SIG-M5 treated with dmso at 0.1 percent for 504 hours (cell line): ENCODE measurements around the gene TMEM95.

Experiments
- DNase-seq: peaks from one replicate; lab custom pipeline; 2025; ENCODE audit not compliant: unreplicated experiment; lab: John Stamatoyannopoulos, UW

TMEM95 gene

GRCh38 chr17:7374353-7374752, 19.4 kb downstream of the TMEM95 start:
- no peak for DNase-seq

DNA sequence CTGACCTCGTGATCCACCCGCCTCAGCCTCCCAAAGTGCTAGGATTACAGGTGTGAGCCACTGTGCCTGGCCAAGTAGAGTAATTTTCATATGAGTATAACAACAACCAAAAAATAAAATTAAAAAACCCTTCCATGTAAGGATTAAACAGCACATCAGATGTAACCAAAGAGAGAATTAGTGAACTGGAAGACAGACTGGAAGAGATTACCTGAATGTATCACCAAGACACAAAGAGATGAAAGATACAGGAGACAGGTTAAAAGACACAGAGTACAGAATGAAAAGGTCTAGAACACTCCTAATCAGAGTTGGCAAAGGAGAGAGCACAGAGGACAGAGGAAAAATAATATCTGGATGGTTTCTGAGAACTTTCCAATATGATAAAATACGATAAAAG, 24.2 kb downstream of the TMEM95 start:
- no peak for DNase-seq

- no peak for DNase-seq
Observed at GRCh38 chr17:7380321-7380720, 25.4 kb downstream of the TMEM95 start.

DNA sequence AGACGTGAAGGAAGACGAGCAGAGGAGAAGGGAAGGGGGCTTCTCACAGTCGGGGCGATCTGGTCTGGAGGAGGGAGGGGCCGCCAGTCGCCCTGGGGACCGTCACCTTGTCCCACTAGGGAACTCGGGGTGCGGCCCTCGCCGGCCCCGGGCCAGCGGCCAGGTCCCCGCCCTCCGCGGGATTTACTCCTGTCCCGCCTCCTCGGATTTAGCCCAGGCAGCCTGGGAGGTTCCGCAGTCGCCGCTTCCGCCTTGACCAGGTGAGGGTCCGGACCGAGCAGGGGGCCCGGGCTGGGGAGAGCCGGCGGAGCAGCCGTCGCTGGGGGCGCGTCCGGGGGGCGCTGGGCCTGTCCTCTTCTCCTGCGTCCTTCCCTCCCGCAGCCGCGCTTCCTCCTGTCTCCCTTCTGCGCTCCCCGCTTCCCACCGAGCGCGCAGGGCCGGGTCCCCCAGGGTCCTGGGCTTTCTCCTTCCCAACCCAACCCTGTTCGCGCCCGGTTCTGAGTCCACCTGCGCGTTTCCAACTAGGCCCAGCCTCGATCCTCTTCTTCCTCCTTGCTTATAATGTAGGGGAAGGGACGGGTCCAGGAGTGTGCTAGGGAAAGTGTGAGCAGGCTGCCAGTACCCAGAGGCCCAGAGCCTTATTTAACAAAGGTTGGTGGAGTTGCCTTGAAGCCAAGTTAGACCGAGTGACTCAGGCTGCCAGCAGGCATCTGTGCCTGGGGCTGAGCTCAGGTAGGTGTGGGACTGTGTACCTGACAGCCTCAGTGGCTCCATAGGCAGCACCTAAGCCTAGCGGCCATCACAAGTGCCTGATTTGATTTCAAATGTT, 26.1 kb downstream of the TMEM95 start, which contains the start of gene TNK1:
TNK1 (plus strand) TSS at position 235 of the 829 bp plus-strand sequence. CDS start 1,838 bp downstream, outside the sequence.
- no peak for DNase-seq

DNA sequence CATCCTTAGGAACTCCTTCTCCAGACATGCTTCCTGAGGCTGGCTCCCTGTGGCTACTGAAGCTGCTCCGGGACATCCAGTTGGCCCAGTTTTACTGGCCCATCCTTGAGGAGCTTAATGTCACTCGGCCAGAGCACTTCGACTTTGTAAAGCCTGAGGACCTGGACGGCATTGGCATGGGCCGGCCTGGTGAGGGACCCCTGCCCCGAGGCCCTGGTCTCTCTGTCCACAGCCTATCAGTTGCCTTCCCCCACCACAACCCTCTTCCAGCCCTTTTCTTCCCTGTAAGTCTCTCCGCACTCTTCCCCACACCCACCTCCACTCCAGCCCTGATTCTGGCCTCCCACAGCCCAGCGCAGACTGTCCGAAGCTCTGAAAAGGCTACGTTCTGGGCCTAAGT, 27.9 kb downstream of the TMEM95 start:
- DNase-seq, result no peak

- no peak for DNase-seq
Observed at GRCh38 chr17:7383371-7383741, 28.4 kb downstream of the TMEM95 start.

DNA sequence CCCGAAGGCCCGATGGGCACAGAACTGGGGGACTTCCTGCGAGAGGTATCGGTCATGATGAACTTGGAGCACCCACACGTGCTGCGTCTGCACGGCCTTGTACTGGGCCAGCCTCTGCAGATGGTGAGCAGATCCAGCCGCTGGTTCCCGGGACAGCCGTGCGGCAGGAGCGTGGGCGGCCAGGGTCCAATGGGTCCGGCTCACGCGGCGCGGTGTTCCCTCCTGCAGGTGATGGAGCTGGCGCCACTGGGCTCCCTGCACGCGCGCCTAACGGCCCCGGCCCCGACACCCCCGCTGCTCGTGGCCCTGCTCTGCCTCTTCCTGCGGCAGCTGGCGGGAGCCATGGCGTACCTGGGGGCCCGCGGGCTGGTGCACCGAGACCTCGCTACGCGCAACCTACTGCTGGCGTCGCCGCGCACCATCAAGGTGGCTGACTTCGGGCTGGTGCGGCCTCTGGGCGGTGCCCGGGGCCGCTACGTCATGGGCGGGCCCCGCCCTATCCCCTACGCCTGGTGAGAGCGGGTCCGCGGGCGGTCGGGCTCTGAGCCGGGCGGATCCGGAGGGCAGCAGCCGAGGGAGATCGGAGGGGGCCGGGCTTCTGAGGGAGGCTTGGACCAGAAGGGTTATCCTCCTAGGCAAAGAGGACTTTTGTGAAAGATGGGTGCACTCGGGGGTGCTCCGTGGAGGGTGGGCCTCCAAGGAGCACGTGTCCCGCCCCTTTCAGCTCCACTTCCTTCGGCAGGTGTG, 29.0 kb downstream of the TMEM95 start:
- DNase-seq, result peak; percentile 8

GRCh38 chr17:7384489-7385081, 29.6 kb downstream of the TMEM95 start:
- DNase-seq, result no peak

- DNase-seq, result no peak
Observed at GRCh38 chr17:7388856-7389255, 33.9 kb downstream of the TMEM95 start.

DNA sequence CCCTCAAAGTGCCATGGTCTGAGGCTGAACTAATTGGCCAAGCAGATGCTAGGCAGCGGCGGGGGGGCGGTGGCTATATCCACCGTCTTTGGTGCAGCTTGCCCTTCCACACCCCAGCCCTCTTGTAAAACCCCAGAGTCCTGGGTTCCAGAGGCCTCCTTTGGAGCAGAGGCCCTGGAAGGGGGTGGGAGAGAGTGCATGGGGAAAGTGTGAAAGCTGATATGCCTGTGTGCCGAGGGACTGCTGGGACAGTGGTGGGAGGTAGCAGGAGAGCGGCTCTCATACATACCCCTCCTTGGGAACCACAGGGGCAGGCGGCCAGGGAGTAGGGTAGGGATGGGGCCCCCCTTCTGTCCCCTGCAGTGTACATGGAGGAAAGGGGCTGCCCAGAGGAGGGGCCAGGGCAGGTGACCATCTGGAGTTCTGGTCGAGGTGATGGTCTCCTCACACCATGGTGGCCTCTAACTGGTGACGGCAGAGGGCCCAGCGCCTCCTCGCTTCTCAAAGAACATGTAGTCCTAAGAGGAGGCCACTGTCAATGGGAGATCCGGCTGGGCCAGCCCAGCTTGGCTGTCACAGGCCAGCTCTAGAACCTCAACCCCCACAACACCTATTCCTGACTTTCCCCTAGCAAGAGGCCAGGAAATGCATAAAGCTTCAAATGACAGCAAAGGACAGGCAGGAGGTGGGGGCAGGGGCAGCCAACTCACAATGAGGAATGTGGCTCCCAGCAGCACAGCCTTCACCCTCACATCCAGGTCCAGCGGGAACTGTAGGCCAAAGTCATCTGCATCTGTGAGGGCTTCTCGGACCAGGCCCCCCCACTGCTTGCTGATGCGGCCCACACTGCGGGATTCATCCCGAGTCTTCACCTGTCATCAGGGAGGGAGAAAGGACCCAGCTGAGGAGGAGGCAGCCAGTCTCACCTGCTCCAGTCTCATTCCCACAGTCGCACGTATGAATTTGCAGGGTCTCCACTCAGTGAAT, 35.3 kb downstream of the TMEM95 start:
- no peak for DNase-seq

GRCh38 chr17:7391307-7391706, 36.4 kb downstream of the TMEM95 start:
- DNase-seq, result no peak

DNA sequence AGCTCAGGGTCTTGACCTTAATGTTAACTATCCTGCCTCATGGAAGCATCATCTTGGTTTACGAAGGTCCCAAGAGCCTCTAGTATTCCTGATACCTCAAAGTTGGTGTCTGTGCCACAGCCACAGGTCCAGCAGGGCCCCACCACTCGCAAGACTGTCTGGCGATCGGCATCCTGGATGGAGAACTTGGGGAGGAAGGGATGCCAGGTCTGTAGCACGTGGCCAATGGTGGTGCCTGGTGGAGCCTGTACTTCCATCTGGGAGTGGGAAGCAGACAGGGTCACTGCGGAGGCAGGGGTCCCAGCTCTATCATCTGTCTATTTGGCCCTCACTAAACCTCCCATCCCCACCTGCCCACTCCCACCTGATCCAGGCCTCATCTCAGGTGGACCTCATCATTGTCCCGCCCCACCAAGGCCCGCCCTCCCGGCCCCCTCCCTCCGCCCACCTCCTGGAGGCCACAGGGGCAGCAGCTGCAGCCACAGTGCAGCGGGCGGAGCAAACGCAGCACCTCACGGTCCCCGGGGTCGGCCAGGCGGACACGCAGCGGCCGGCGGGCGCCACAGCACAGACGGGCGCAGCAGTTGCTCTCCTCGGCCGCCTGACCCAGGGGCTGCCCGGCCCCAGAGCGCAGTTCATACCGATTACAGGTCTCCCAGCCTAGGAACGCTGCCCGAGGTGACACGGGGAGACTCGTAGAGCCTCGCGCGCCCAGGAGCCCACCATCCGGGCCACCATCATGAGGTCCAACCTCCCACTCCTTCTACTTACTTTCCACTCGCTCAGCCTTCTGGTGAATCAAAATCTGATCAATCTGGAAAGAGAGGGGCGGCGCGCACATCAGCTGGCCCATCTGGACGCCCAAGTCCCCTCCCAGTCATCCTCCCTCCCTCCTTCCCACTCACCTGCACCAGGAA, 38.0 kb downstream of the TMEM95 start:
- no peak for DNase-seq

DNA sequence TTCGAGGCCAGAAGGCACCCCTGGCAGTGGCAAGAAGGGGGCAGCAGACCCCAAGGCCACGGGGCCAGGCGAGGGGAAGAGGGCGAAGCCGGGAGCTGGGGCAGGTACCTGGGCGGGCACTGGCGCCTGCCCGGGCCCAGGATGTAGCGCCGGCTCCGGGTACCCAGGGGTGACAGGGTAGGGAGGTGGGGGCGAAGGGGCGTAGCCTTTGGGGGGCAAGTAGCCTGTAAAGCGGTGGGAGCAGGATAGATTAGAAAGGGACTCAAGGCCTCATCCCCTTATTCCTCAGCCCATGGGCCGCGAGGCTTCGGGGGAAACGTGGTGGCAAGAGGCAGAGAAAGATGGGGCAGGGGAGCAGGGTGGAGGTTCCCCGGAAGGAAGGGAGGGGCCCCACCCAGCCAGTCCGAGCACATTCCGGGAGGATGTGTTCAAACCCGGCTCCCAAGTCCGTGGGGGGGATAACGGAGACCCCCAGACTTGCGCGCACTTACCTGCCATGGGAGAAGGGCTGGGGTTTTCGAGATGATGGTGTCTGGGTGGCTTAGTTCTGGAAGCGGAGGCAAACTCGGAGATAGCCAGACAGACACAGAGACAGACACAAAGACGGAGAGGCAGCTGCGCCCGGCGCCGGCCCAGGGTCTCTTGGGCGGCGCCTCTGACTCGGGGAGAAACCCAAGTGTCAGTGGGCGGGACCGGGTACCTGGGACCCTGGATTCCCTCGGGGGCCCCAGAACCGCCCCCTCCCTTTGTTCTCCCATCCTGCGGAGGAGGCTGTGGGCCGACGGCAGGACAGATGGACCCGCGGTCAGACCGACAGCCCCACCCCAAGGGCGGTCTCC, 38.9 kb downstream of the TMEM95 start:
- no peak for DNase-seq

DNA sequence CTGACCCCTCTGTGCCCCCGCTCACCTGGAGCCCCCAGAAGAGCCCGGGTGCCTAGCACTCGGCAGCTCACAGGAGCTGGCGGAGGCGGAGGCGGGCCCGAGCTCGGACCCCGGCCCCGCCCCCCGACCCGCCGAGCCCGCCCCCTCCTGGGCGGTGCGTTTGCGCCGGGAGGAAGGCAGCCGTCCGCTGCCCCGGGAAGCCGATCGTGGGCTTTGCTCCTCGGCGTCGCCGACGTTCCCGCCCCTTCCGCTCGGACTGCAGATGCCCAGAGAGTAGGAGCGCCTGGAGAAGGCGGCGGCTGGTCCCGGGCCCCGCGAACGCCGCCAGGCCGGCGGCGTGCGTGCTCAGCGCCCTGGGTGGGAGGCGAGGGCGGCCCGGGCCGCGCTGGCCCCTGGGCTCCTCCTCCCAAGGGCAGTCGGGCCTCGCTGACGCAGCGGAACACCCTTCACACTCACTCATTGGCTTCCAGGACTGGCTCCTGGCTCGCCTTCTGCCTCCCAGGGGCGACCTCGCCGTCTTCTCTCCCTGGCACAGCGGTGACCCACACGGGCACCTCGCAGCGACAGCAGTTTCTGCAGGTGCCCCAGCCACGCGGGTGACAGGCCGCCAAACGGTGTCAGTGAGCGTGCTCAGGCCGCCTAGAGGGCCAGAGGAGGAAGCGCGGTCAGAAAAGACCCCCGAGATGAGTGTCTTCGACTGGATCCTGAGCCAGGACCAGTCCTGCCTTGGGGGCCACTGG, 39.7 kb downstream of the TMEM95 start, which contains the start of gene PLSCR3:
PLSCR3 (minus strand) TSS at position 74 of the 740 bp plus-strand sequence. CDS start 415 bp downstream, outside the sequence.
- peak; percentile 73 for DNase-seq

DNA sequence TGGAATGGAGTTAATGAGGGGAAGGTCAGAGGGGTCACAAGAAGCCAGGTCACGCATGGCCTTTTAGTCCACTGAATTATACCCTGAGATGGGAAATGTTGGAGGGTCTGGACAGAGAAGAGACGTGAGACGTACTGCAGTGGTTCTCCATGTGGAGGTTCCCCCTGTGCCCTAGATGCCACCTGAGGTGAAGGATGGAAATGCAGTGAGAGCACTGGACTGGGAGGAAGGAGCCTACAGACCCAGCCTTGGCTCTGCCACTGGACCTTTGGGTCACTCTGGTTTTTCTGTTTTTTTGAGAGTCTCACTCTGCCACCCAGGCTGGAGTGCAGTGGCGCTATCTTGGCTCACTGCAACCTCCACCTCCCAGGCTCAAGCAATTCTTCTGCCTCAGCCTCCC, 41.2 kb downstream of the TMEM95 start:
- DNase-seq, result no peak

DNA sequence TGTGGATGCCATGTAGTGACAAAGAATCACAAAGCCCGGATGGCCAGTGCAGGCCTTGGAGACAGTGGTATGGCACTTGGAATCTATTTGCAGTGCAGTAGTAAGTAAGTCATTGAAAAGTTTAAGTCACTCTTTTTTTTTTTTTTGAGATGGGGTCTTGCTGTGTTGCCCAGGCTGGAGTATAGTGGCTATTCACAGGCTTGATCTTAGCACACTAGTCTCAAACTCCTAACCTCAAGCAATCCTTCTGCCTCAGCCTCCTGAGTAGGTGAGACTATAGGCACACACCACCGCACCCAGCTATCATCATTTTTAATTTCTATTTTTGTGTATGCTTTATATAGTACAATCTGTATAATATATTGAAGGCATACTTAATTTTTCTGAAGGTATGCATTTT, 43.7 kb downstream of the TMEM95 start:
- no peak for DNase-seq

DNA sequence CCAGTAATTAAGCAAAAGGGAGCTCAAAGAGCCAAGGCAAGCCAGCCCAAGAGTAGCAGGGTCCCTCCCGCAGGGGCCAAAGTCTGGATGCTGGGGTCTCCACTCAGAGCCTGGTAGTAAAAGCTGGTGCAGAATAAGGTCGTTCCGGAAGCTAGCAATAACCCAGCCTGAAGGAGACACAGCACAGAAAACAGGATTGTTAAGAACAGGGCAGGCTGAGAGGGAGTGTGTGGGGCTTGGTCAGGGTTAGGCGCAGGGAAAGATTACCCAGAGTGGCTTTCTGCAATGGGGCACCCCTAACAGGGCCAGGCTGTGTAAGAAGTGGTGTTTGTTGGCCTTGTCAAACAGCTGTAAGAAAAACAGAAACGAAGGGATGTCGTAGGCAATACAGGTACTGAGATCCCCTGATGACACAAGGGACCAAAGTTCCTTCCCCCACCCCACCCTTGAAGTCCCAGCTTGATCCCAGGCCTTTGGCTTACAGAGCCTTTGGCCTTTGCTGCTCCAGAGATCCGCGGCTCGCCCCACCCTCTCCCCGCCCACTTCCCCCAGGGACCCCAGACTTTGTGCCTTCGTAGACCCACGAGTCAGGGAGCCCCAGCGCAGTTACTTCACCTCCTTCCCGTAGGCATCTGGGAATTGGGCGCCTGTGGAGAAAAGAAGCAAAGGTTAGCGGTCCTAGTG, 48.2 kb downstream of the TMEM95 start:
- DNase-seq, result no peak

DNA sequence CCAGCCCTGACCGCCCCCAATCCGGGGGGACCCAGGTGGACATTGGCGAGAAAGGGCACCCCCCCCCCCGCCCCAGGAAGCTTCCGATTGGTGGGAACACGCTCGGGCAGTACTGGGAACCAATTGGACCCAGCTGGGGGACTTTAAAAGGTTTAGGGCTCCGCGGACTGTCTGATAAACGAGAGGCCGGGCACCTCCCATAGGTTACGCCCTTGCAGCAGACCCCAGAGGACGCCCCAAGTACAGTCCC, 48.7 kb downstream of the TMEM95 start:
- peak; percentile 77 for DNase-seq
